ENCODE results near the gene DENND4C. TPM values are rescaled to one million over a fixed set of nuclear protein-coding genes. Genes with fewer than 3 reads are reported as not detected.

The DENND4C gene
- total RNA-seq, 1 experiment from 2014 or later: 26.6 TPM

- no peak overlapping the region for H3T11ph ChIP-seq (ENCODE audit: low read length)
- TF ChIP-seq, protein P1, sequence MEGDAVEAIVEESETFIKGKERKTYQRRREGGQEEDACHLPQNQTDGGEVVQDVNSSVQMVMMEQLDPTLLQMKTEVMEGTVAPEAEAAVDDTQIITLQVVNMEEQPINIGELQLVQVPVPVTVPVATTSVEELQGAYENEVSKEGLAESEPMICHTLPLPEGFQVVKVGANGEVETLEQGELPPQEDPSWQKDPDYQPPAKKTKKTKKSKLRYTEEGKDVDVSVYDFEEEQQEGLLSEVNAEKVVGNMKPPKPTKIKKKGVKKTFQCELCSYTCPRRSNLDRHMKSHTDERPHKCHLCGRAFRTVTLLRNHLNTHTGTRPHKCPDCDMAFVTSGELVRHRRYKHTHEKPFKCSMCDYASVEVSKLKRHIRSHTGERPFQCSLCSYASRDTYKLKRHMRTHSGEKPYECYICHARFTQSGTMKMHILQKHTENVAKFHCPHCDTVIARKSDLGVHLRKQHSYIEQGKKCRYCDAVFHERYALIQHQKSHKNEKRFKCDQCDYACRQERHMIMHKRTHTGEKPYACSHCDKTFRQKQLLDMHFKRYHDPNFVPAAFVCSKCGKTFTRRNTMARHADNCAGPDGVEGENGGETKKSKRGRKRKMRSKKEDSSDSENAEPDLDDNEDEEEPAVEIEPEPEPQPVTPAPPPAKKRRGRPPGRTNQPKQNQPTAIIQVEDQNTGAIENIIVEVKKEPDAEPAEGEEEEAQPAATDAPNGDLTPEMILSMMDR (conservative IDR thresholded peaks at IDR 0.05): no peak
- no peak overlapping the region for H2BK5ac ChIP-seq (ENCODE audit: insufficient read length, low read length)
- H2BK15ac ChIP-seq (ENCODE audit: low read depth, low read length): no peak overlapping the region
- no peak overlapping the region for H3K27ac ChIP-seq (ENCODE audit: insufficient read length, low read depth, low read length)
- no peak overlapping the region for H3K9ac ChIP-seq (ENCODE audit: extremely low read depth, insufficient read length, low read length)
- no peak for DNase-seq
- no peak overlapping the region for H4K8ac ChIP-seq (replicated peaks; ENCODE audit: insufficient read length, low read depth, low read length)
- Mint-ChIP-seq H3K36me3 (ENCODE audit: insufficient read depth in 1 of 3, low read depth in 3 of 3) (peaks cover 0 to 3% (median 0%) of the 10 kb centered on the region in 3 experiments; a peak in 2 of 7 replicates), H3K4me3 (no peak overlapping the region), H3K27me3 (ENCODE audit: low read depth) (no peaks in the 10 kb centered on the region), H3K4me1 (no peaks in the 10 kb centered on the region), H3K9me3 (no peaks in the 10 kb centered on the region), H3K27ac (no peak overlapping the region)
- H2AFZ ChIP-seq (ENCODE audit: low read length): no peak overlapping the region
- no peak overlapping the region for H3K56ac ChIP-seq (ENCODE audit: insufficient read length, low read depth, low read length)
- no peak overlapping the region for H3K4ac ChIP-seq (ENCODE audit: low read depth, low read length)
- no peaks in the 10 kb centered on the region for H4K20me1 ChIP-seq (ENCODE audit: control insufficient read depth, insufficient read depth, insufficient read length)
- H4K91ac ChIP-seq (ENCODE audit: insufficient read length, low read depth, low read length): no peak overlapping the region
- no peaks in the 10 kb centered on the region for H3K9me3 ChIP-seq (ENCODE audit: control insufficient read depth, low read depth, low read length)
- no peak overlapping the region for H3K4me2 ChIP-seq (ENCODE audit: insufficient read depth, insufficient read length, low read length)
- no peak overlapping the region for H2AK5ac ChIP-seq (ENCODE audit: insufficient read length, low read length)
- no peak overlapping the region for H2BK120ac ChIP-seq (ENCODE audit: low read depth, low read length, poor library complexity, severe bottlenecking)
- no peak overlapping the region for H4K5ac ChIP-seq (ENCODE audit: insufficient read length, low read depth, low read length)
- H3K4me1 ChIP-seq (ENCODE audit: insufficient read depth, low read length): no peaks in the 10 kb centered on the region
- no peak overlapping the region for H3K18ac ChIP-seq (ENCODE audit: insufficient read length, low read depth, low read length)
- H3K23ac ChIP-seq (ENCODE audit: insufficient read length, low read depth, low read length): no peak overlapping the region
- H3K79me2 ChIP-seq (ENCODE audit: insufficient read depth, low read length): no peaks in the 10 kb centered on the region
- H3K14ac ChIP-seq (ENCODE audit: insufficient read depth, low read length): no peak overlapping the region
- H2BK12ac ChIP-seq (ENCODE audit: insufficient read length, low read depth, low read length): no peak overlapping the region
- H3K27me3 ChIP-seq (ENCODE audit: insufficient read depth, low read length): no peaks in the 10 kb centered on the region
- peaks cover 6% of the 10 kb centered on the region for H3K79me1 ChIP-seq (ENCODE audit: insufficient read depth, low read depth, low read length, poor library complexity, severe bottlenecking)
- H2BK20ac ChIP-seq (ENCODE audit: low read depth, low read length, poor library complexity, severe bottlenecking): no peak overlapping the region
- no peaks in the 10 kb centered on the region for H3K23me2 ChIP-seq (ENCODE audit: insufficient read length, low read depth, low read length, poor library complexity, severe bottlenecking)
Measured at GRCh38 chr9:19281801-19282200, 51.3 kb downstream of the DENND4C start.

All from H9 (cell line).